Jurkat, Clone E6-1 (cell line): ENCODE results near the gene OR6C6. TPM values are rescaled to one million over a fixed set of nuclear protein-coding genes. Genes with fewer than 3 reads are reported as not detected.
"Not testable (repeated sequence)": the region's sequence is repeated elsewhere in the genome, so short reads cannot be mapped to it uniquely, and the experiment has no call there.

Experiments used
- DNase-seq: peaks from one replicate; pipeline ENCODE4 v3.0.0-alpha.2; 2011; ENCODE audit warnings: low read depth, low spot score
- H3K4me3 ChIP-seq: 2 replicates; pipeline ENCODE4 v1.5.1; 2011; ENCODE audit warnings: mild to moderate bottlenecking, low read length, control low read depth, moderate library complexity
- polyA plus RNA-seq: library from polyadenylated mRNA; unstranded; fragments of >200 nt; gene quantifications from one replicate; pipeline ENCODE4 v1.2.1, GENCODE V29; 2012; ENCODE audit warnings: missing spikeins; ENCODE audit not compliant: insufficient read length, insufficient read depth

Gene OR6C6
- polyA plus RNA-seq: not detected

- no peak for DNase-seq
- no peak within 1 kb of the TSS for H3K4me3 ChIP-seq
These were observed at the start of gene OR6C6 for GRCh38 chr12:55296469-55296868. OR6C6 (minus strand) TSS chr12:55296569; CDS start chr12:55295232, 1,337 bp downstream.

GRCh38 chr12:55336002-55336401 lies 39.6 kb upstream of the OR6C6 start:
- DNase-seq: no peak
- H3K4me3 ChIP-seq: no peak overlapping the region

- DNase-seq: no peak
- H3K4me3 ChIP-seq: no peak within 1 kb of the TSS
These were observed 34.1 kb upstream of the OR6C6 start, which contains the start of gene OR6C3 for GRCh38 chr12:55330446-55330845. OR6C3 (plus strand) TSS chr12:55330746; CDS start chr12:55331701, 955 bp downstream.

- DNase-seq, H3K4me3 ChIP-seq: not testable (repeated sequence)
These were observed 29.4 kb upstream of the OR6C6 start for GRCh38 chr12:55325801-55326200.

GRCh38 chr12:55320201-55320600 lies 23.8 kb upstream of the OR6C6 start:
- no peak for DNase-seq
- H3K4me3 ChIP-seq: no peak overlapping the region

- DNase-seq: no peak
- no peak within 1 kb of the TSS for H3K4me3 ChIP-seq
These were observed 17.7 kb upstream of the OR6C6 start, which contains the start of gene OR6C1 for GRCh38 chr12:55314043-55314442. OR6C1 (plus strand) TSS chr12:55314343; CDS start chr12:55320600, 6,257 bp downstream.

GRCh38 chr12:55289999-55290398 lies 6.4 kb downstream of the OR6C6 start:
- DNase-seq: no peak
- no peak overlapping the region for H3K4me3 ChIP-seq

- no peak overlapping the region for H3K4me3 ChIP-seq
These were observed 15.4 kb downstream of the OR6C6 start for GRCh38 chr12:55280991-55281390.

GRCh38 chr12:55258303-55258702 lies 38.1 kb downstream of the OR6C6 start:
- no peak overlapping the region for H3K4me3 ChIP-seq

More at GRCh38 chr12:55280991-55281390, 15.4 kb downstream of the OR6C6 start:
- DNase-seq: no peak

GRCh38 chr12:55256831-55257230 lies 39.5 kb downstream of the OR6C6 start:
- no peak for DNase-seq

More at GRCh38 chr12:55258303-55258702, 38.1 kb downstream of the OR6C6 start:
- no peak for DNase-seq

GRCh38 chr12:55253281-55253680 lies 43.1 kb downstream of the OR6C6 start:
- no peak overlapping the region for H3K4me3 ChIP-seq
- DNase-seq: no peak

More at GRCh38 chr12:55256831-55257230, 39.5 kb downstream of the OR6C6 start:
- H3K4me3 ChIP-seq: no peak overlapping the region

GRCh38 chr12:55250944-55251343 lies 45.4 kb downstream of the OR6C6 start:
- H3K4me3 ChIP-seq: no peak overlapping the region
- no peak for DNase-seq

GRCh38 chr12:55246159-55246558 lies 50.2 kb downstream of the OR6C6 start:
- DNase-seq: no peak
- no peak overlapping the region for H3K4me3 ChIP-seq

GRCh38 chr12:55244309-55244708 lies 52.1 kb downstream of the OR6C6 start, which contains the start of gene OR6C74:
OR6C74 (plus strand) TSS chr12:55244609; CDS start chr12:55247288, 2,679 bp downstream.
- H3K4me3 ChIP-seq: no peak within 1 kb of the TSS
- no peak for DNase-seq
